Gastroesophageal sphincter (tissue), 3 donors: ENCODE data around the gene LTN1.

Source experiments
- POLR2A ChIP-seq, 2 donors: fragments of 450-650 bp; IDR thresholded peaks; one replicate each; pipeline ENCODE4 v1.6.1; 2017; ENCODE audit warnings: antibody characterized with exemption in 2 of 2, mild to moderate bottlenecking in 2 of 2, moderate library complexity in 1 of 2
- POLR2AphosphoS5 ChIP-seq: sonication (generic); formaldehyde crosslinking; IDR thresholded peaks from one replicate; pipeline ENCODE4 v1.6.1; 2017; ENCODE audit warnings: antibody characterized with exemption
- TF ChIP-seq, protein P1 (sequence below), 4 experiments: fragments of 200-600 bp in 2 of 4; fragments of 450-650 bp in 2 of 4; sonication (generic) in 1 of 4; IDR thresholded peaks; one replicate each; pipeline ENCODE4 v1.5.1; 2017 to 2019; ENCODE audit warnings: antibody characterized with exemption in 4 of 4, mild to moderate bottlenecking in 2 of 4, moderate library complexity in 2 of 4

DNA sequence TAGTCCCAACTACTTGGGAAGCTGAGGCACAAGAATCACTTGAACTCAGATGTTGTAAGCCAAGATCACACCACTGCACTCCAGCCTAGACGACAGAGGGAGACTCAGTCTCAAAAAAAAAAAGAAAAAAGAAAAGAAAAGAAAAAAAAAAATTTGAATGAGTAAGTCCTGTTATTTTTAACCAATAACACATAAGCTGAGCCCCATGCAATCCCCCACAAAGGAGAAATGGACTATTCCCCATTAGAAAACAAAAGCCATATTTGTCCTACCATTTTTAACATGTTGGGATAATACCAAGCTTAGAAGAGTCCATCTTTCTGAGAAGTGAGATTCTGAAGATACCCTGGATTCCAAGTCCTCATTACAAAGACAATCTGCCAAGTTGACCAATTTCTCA, 32.4 kb downstream of the LTN1 start:
- TF ChIP-seq, protein P1, sequence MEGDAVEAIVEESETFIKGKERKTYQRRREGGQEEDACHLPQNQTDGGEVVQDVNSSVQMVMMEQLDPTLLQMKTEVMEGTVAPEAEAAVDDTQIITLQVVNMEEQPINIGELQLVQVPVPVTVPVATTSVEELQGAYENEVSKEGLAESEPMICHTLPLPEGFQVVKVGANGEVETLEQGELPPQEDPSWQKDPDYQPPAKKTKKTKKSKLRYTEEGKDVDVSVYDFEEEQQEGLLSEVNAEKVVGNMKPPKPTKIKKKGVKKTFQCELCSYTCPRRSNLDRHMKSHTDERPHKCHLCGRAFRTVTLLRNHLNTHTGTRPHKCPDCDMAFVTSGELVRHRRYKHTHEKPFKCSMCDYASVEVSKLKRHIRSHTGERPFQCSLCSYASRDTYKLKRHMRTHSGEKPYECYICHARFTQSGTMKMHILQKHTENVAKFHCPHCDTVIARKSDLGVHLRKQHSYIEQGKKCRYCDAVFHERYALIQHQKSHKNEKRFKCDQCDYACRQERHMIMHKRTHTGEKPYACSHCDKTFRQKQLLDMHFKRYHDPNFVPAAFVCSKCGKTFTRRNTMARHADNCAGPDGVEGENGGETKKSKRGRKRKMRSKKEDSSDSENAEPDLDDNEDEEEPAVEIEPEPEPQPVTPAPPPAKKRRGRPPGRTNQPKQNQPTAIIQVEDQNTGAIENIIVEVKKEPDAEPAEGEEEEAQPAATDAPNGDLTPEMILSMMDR (IDR thresholded peaks at IDR 0.05), result no peak
- TF ChIP-seq POLR2A (IDR thresholded peaks at IDR 0.05) (no peak), POLR2AphosphoS5 (no peak)
